Hepatocyte (in vitro differentiated cells): ENCODE measurements around the gene FBLN1. TPM values are rescaled to one million over a fixed set of nuclear protein-coding genes. Genes with fewer than 3 reads are reported as not detected.
A peak's percentile ranks its signal among the peaks of the same experiment; 100 is the strongest.

Experiments used
- DNase-seq: peaks from one replicate; pipeline ENCODE4 v3.0.0-alpha.2; 2016; ENCODE audit warnings: low spot score
- H2AFZ ChIP-seq: fragments of 200-600 bp; sonication (generic); 2 replicates; pipeline ENCODE4 v1.6.0; 2016; ENCODE audit warnings: antibody characterized with exemption, mild to moderate bottlenecking
- H3K27ac ChIP-seq: fragments of 200-600 bp; sonication (generic); 2 replicates; pipeline ENCODE4 v1.5.1; 2016; ENCODE audit warnings: mild to moderate bottlenecking
- H3K27me3 ChIP-seq: fragments of 200-600 bp; sonication (generic); 2 replicates; pipeline ENCODE4 v1.6.1; 2016
- H3K36me3 ChIP-seq: fragments of 200-600 bp; sonication (generic); replicated peaks from 2 replicates; pipeline ENCODE4 v1.5.1; 2016; ENCODE audit warnings: low read depth; ENCODE audit not compliant: insufficient read depth
- H3K4me1 ChIP-seq: fragments of 200-600 bp; sonication (generic); 2 replicates; pipeline ENCODE4 v1.5.1; 2016; ENCODE audit warnings: mild to moderate bottlenecking, moderate library complexity; ENCODE audit not compliant: insufficient read depth
- H3K4me2 ChIP-seq: fragments of 200-600 bp; sonication (generic); 2 replicates; pipeline ENCODE4 v1.6.0; 2016
- H3K4me3 ChIP-seq: fragments of 200-600 bp; sonication (generic); 2 replicates; pipeline ENCODE4 v1.5.1; 2016; ENCODE audit warnings: mild to moderate bottlenecking
- H3K79me2 ChIP-seq: fragments of 200-600 bp; sonication (generic); 2 replicates; pipeline ENCODE4 v1.6.0; 2017; ENCODE audit warnings: mild to moderate bottlenecking
- H3K9me2 ChIP-seq: fragments of 200-600 bp; sonication (generic); replicated peaks from 2 replicates; pipeline ENCODE4 v1.6.0; 2017; ENCODE audit warnings: mild to moderate bottlenecking; ENCODE audit not compliant: insufficient read depth
- H3K9me3 ChIP-seq: fragments of 200-600 bp; sonication (generic); 2 replicates; pipeline ENCODE4 v1.5.1; 2016; ENCODE audit warnings: low read depth, mild to moderate bottlenecking
- H4K20me1 ChIP-seq: fragments of 200-600 bp; sonication (generic); 2 replicates; pipeline ENCODE4 v1.6.0; 2016; ENCODE audit warnings: mild to moderate bottlenecking; ENCODE audit not compliant: insufficient read depth, poor library complexity, severe bottlenecking
- EZH2 ChIP-seq: fragments of 200-600 bp; sonication (generic); IDR thresholded peaks from 2 replicates; pipeline ENCODE4 v1.6.1; 2016; ENCODE audit warnings: antibody characterized with exemption, mild to moderate bottlenecking, borderline replicate concordance
- EZH2phosphoT487 ChIP-seq: fragments of 200-600 bp; sonication (generic); IDR thresholded peaks from one replicate; pipeline ENCODE4 v1.6.1; 2018; ENCODE audit warnings: antibody characterized with exemption, mild to moderate bottlenecking, low read depth, moderate library complexity; ENCODE audit not compliant: unreplicated experiment, severe bottlenecking
- WGBS: methylation state at CpG from one replicate; pipeline ENCODE4 v1.1.6; 2016; ENCODE audit warnings: low lambda C conversion rate; ENCODE audit errors: missing lambda C conversion rate; 5-methylcytosine and 5-hydroxymethylcytosine counted together
- polyA plus RNA-seq: library from polyadenylated mRNA; unstranded; fragments of >200 nt; fragmentation: Nextera tagmentation; extraction: Ambion mirVana; gene quantifications from 2 replicates; pipeline ENCODE4 v1.2.1, GENCODE V29; 2016
- total RNA-seq: library from RNA; depleted of rRNA; stranded (reverse); fragments of >200 nt; gene quantifications from 2 replicates; pipeline ENCODE4 v1.2.3, GENCODE V29; 2014
- TF ChIP-seq, protein P1 (sequence below): fragments of 200-600 bp; sonication (generic); IDR thresholded peaks from 2 replicates; pipeline ENCODE4 v1.5.1; 2016; ENCODE audit warnings: antibody characterized with exemption, mild to moderate bottlenecking; ENCODE audit not compliant: poor library complexity

Gene FBLN1
- total and polyA plus RNA-seq, 2 experiments from 2014 or later = 201 to 669 TPM

DNA sequence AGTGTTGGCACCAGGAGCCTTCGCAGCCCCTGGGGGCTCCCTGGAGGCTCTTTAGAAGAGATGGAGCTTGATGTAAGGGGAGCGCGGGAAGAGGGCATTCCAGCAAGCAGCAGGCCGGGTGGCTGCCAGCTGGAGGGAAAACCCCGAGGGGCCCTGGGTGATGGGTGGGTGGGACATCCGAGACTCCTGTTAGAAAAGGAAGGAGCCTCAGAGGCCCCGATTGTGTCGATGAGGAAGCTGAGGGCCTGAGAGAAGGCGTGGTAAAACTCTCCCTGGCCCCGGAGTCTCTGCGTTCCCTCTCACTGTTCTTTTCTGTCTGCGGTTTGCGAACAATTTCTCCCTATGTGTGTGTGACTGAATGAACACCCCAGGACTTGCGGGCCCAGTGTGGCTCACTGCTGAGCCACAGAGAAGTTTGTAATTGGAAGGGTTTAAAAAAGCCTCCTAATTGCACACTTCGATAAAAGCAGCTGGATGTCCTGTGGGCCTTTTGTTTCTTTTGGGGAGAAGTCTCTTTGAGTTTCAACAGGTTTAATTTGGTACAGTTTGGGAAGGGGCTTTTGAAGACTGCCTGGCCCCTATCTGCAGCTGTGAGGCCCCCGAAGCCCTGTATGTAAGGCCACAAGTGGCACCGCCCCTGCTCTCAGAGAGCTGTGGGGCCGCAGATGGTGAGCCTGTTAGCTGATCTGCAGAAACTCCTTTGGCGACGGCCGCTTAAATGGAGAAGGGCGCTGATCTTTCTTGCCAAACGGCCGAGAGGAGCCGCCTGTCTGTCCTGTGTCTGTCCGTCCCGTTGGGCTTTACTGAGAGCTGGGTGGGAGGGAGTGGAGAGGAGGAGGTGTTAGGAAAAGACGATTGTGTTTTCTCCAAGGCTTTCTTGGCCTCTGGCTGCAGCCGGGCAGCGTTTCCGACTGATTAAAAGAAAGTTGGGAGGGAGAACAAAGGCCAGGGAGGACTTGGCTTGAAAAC, 2.0 kb downstream of the FBLN1 start:
- peak; percentile 54 for DNase-seq
- Histone ChIP-seq H2AFZ (peak overlapping the region; percentile 56), H3K4me3 (peak overlapping the region; percentile 94), H3K27me3 (no peaks in the 10 kb centered on the region), H3K9me3 (no peaks in the 10 kb centered on the region), H3K4me1 (peaks cover 52% of the 10 kb centered on the region), H3K9me2 (no peaks in the 10 kb centered on the region), H3K4me2 (peak overlapping the region; percentile 98), H4K20me1 (peaks cover 8% of the 10 kb centered on the region), H3K79me2 (peaks cover 68% of the 10 kb centered on the region), H3K36me3 (no peaks in the 10 kb centered on the region), H3K27ac (peak overlapping the region; percentile 93)
- 9% methylated on average over 27 of the region's 31 CpGs for WGBS
- TF ChIP-seq, protein P1, sequence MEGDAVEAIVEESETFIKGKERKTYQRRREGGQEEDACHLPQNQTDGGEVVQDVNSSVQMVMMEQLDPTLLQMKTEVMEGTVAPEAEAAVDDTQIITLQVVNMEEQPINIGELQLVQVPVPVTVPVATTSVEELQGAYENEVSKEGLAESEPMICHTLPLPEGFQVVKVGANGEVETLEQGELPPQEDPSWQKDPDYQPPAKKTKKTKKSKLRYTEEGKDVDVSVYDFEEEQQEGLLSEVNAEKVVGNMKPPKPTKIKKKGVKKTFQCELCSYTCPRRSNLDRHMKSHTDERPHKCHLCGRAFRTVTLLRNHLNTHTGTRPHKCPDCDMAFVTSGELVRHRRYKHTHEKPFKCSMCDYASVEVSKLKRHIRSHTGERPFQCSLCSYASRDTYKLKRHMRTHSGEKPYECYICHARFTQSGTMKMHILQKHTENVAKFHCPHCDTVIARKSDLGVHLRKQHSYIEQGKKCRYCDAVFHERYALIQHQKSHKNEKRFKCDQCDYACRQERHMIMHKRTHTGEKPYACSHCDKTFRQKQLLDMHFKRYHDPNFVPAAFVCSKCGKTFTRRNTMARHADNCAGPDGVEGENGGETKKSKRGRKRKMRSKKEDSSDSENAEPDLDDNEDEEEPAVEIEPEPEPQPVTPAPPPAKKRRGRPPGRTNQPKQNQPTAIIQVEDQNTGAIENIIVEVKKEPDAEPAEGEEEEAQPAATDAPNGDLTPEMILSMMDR = no peak
- TF ChIP-seq EZH2 = no peak
- TF ChIP-seq EZH2phosphoT487 = no peak

DNA sequence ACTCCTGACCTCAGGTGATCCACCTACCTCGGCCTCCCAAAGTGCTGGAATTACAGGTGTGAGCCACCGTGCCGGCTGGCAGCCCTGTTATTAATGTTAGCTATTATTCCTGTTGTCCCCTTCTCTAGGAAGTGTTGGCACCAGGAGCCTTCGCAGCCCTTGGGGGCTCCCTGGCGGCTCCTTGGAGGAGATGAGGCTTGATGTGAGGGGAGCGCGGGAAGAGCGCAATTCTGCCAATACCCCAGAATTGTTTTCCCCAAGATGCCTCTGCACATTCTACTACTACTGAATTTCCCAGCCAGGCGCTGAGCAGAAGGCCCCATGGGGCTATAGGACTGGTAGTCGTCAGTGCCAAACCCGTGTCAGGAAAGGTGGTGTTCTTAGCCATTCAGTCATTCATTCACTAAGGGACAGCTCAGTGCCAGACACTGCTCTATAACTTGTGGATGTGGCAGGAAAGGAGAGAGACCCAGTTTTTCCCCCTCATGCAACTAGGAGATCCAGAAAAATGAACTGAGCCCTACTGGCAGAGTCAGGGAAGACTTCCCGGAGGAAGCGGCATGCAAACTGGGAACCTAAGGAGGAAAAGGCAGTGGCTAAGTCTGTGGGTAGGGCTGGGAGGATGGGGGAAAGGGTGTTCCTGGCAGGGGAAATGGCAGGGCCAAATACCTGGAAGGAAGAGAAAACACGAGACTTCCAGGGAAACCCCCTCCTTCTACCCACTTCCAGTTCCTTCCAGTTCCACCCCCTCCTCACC, 3.5 kb downstream of the FBLN1 start:
- no peaks in the 10 kb centered on the region for H3K9me3 ChIP-seq
- peak overlapping the region; percentile 98 for H3K4me2 ChIP-seq
- H3K9me2 ChIP-seq = no peaks in the 10 kb centered on the region
- H4K20me1 ChIP-seq = peaks cover 9% of the 10 kb centered on the region
- H2AFZ ChIP-seq = no peak overlapping the region
- no peaks in the 10 kb centered on the region for H3K27me3 ChIP-seq
- peak overlapping the region; percentile 93 for H3K27ac ChIP-seq
- H3K79me2 ChIP-seq = peaks cover 83% of the 10 kb centered on the region
- no peaks in the 10 kb centered on the region for H3K36me3 ChIP-seq
- no peak for TF ChIP-seq EZH2
- H3K4me3 ChIP-seq = no peak overlapping the region
- peaks cover 59% of the 10 kb centered on the region for H3K4me1 ChIP-seq
- WGBS = 87% methylated on average over 14 of the region's 14 CpGs
- no peak for DNase-seq

DNA sequence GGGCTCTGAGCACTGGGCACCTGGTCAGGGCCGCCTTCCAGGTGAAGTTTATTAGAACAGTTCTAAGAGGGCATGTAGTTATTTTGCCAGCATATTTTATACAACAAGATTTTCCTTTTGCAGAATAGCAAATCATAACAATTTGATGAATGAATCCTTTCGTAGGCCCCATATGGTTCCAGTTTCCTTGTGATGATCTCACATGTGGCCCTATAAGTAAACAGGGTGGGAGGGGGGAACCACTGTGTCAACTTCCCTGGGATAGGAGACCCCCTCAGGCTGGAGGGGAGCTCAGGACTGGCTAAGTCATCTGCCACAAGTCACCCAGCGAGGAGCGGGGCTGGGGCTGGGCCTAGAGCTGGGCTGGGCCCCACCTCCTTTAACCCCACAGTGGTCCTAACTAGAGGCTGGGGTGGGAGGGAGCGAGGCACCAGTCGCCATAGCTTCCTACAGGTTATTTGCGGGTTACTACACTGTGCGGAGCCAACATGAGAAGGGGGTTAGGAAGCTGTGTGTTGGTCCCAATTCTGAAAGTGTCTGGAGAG, 4.2 kb downstream of the FBLN1 start:
- 76% methylated on average over 8 of the region's 8 CpGs for WGBS
- no peaks in the 10 kb centered on the region for H3K27me3 ChIP-seq
- H3K9me3 ChIP-seq = no peaks in the 10 kb centered on the region
- no peaks in the 10 kb centered on the region for H3K9me2 ChIP-seq
- DNase-seq = no peak
- no peaks in the 10 kb centered on the region for H3K36me3 ChIP-seq
- H3K4me1 ChIP-seq = peaks cover 63% of the 10 kb centered on the region
- peaks cover 9% of the 10 kb centered on the region for H4K20me1 ChIP-seq
- peaks cover 90% of the 10 kb centered on the region for H3K79me2 ChIP-seq
- peak overlapping the region; percentile 98 for H3K4me2 ChIP-seq
- H3K4me3 ChIP-seq = no peak overlapping the region
- H2AFZ ChIP-seq = no peak overlapping the region
- peak overlapping the region; percentile 93 for H3K27ac ChIP-seq
- TF ChIP-seq EZH2 (no peak), EZH2phosphoT487 (no peak)
- TF ChIP-seq, protein P1 = no peak
